ENCODE results near the gene FRMD4B.

DNA sequence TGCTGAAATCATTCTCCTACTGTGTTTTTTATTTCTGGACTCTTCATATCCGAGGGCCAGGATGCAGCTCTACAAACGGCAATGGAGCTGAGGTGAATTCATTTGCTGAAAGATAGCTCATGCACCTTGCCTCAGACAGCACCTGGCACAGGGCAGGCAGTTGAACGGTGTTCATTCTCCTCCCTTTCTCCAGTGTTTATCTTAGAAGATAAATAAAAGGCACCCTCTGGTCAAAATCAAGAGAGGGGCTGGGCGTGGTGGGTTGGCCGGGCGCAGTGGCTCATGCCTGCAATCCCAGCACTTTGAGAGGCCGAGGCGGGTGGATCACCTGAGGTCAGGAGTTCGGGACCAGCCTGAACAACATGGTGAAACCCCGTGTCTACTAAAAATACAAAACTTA lies 184.2 kb downstream of the FRMD4B start:
- TF ChIP-seq, protein P1, sequence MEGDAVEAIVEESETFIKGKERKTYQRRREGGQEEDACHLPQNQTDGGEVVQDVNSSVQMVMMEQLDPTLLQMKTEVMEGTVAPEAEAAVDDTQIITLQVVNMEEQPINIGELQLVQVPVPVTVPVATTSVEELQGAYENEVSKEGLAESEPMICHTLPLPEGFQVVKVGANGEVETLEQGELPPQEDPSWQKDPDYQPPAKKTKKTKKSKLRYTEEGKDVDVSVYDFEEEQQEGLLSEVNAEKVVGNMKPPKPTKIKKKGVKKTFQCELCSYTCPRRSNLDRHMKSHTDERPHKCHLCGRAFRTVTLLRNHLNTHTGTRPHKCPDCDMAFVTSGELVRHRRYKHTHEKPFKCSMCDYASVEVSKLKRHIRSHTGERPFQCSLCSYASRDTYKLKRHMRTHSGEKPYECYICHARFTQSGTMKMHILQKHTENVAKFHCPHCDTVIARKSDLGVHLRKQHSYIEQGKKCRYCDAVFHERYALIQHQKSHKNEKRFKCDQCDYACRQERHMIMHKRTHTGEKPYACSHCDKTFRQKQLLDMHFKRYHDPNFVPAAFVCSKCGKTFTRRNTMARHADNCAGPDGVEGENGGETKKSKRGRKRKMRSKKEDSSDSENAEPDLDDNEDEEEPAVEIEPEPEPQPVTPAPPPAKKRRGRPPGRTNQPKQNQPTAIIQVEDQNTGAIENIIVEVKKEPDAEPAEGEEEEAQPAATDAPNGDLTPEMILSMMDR (IDR thresholded peaks at IDR 0.05) = no peak
- TF ChIP-seq POLR2AphosphoS5 (IDR thresholded peaks at IDR 0.05) (no peak), POLR2A (IDR thresholded peaks at IDR 0.05) (no peak)

Measured in upper lobe of left lung (tissue), 4 donors.